CD4-positive, alpha-beta T cell treated with Interferon alpha-2 for 1 hour (primary cell): ENCODE results near the gene TMEM163.
"Not testable (repeated sequence)": the region's sequence is repeated elsewhere in the genome, so short reads cannot be mapped to it uniquely, and the experiment has no call there.

ENCODE experiments used
- DNase-seq, 2 donors: peaks; one replicate each; pipeline ENCODE4 v3.0.0-alpha.2; 2020 to 2022

TMEM163 gene

GRCh38 chr2:134573085-134573370 lies 145.8 kb downstream of the TMEM163 start:
- no peak for DNase-seq

GRCh38 chr2:134572314-134573084 lies 146.3 kb downstream of the TMEM163 start:
- no peak for DNase-seq

GRCh38 chr2:134570676-134571075 lies 148.1 kb downstream of the TMEM163 start:
- DNase-seq: no peak

GRCh38 chr2:134568413-134568812 lies 150.4 kb downstream of the TMEM163 start:
- no peak for DNase-seq

- DNase-seq: no peak
Observed at GRCh38 chr2:134567666-134568065, 151.1 kb downstream of the TMEM163 start.

GRCh38 chr2:134564955-134565354 lies 153.8 kb downstream of the TMEM163 start:
- DNase-seq: not testable (repeated sequence)

GRCh38 chr2:134564549-134564948 lies 154.3 kb downstream of the TMEM163 start:
- no peak for DNase-seq

GRCh38 chr2:134558208-134558830 lies 160.5 kb downstream of the TMEM163 start:
- no peak for DNase-seq

GRCh38 chr2:134555411-134555810 lies 163.4 kb downstream of the TMEM163 start:
- DNase-seq: no peak

- no peak for DNase-seq
Observed at GRCh38 chr2:134553657-134554056, 165.1 kb downstream of the TMEM163 start.

- no peak for DNase-seq
Observed at GRCh38 chr2:134550566-134551164, 168.1 kb downstream of the TMEM163 start.

- no peak for DNase-seq
Observed at GRCh38 chr2:134549104-134549503, 169.7 kb downstream of the TMEM163 start.

- no peak for DNase-seq
Observed at GRCh38 chr2:134540990-134541389, 177.8 kb downstream of the TMEM163 start.

GRCh38 chr2:134539981-134540380 lies 178.8 kb downstream of the TMEM163 start:
- no peak for DNase-seq

- no peak for DNase-seq
Observed at GRCh38 chr2:134537702-134538101, 181.1 kb downstream of the TMEM163 start.

GRCh38 chr2:134537121-134537520 lies 181.7 kb downstream of the TMEM163 start:
- DNase-seq: no peak

- DNase-seq: no peak
Observed at GRCh38 chr2:134536296-134536695, 182.5 kb downstream of the TMEM163 start.

GRCh38 chr2:134532537-134532936 lies 186.3 kb downstream of the TMEM163 start:
- no peak for DNase-seq

- no peak for DNase-seq
Observed at GRCh38 chr2:134527381-134527780, 191.4 kb downstream of the TMEM163 start.

GRCh38 chr2:134522496-134523455 lies 196.0 kb downstream of the TMEM163 start:
- no peak for DNase-seq

GRCh38 chr2:134518101-134518500 lies 200.7 kb downstream of the TMEM163 start:
- DNase-seq: no peak

- DNase-seq: no peak
Observed at GRCh38 chr2:134515137-134515536, 203.7 kb downstream of the TMEM163 start.

GRCh38 chr2:134513465-134513804 lies 205.4 kb downstream of the TMEM163 start:
- no peak for DNase-seq
